NCI-H187 (cell line): ENCODE measurements around the gene SCO2.
"Not testable (repeated sequence)": the region's sequence is repeated elsewhere in the genome, so short reads cannot be mapped to it uniquely, and the experiment has no call there.

ENCODE experiments used
- DNase-seq, 2 experiments: peaks; one replicate each; lab custom pipeline; 2025; lab: John Stamatoyannopoulos, UW

SCO2 gene

GRCh38 chr22:50520184-50520583, 5.2 kb downstream of the SCO2 start:
- not testable (repeated sequence) for DNase-seq

- no peak for DNase-seq
Measured at GRCh38 chr22:50519151-50519550, 6.2 kb downstream of the SCO2 start.

DNA sequence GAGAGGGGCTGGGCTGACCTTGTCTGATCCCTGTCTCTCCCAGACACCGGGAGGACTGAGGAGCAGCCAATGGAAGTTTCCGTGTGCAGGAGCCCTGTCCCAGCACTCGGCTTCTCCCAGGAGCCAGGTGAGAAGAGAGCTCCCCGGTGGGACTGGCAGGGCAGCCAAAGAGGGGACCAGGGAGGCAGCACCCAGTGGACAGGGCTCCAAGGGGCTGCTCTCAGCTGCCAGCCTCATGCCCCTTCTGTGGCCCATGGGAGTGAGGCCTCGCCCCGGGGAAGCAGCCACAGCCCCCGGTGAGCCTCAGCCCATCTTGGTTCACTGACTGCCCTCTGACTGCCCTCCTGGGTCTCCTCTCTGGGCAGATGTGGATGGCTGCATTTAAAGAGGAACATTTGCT, 6.8 kb downstream of the SCO2 start:
- no peak for DNase-seq

DNA sequence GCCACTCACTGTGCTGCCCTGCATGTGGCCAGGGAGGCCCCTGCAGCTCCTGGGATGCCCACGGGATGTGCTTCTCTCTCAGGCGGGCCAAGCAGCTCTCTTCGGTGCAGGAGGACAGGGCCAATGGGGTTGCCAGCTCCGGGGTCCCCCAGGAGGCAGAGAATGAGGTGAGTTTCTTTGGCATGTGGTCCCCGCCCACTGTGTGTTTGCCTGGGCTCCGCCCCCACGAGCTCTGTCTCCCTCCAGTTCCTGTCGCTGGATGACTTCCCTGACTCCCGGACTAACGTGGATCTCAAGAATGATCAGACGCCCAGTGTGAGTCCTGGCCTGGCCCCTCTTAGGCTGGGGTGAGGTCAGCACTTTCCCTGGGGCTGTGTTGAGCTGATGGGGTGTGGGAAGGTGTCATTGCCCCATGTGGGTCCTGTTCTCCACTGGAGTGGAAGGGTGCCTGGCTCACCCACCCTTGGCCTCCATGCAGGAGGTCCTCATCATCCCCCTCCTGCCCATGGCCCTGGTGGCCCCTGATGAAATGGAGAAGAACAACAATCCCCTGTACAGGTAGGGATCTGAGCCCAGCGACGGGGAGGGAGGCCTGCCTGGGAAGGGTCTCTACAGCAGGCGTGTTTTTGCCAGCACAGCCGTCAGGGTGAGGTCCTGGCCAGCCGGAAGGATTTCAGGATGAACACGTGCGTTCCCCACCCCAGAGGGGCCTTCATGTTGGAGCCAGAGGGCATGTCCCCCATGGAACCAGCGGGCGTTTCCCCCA, 7.7 kb downstream of the SCO2 start:
- DNase-seq = no peak

- DNase-seq = no peak
Measured at GRCh38 chr22:50516891-50517290, 8.5 kb downstream of the SCO2 start.

DNA sequence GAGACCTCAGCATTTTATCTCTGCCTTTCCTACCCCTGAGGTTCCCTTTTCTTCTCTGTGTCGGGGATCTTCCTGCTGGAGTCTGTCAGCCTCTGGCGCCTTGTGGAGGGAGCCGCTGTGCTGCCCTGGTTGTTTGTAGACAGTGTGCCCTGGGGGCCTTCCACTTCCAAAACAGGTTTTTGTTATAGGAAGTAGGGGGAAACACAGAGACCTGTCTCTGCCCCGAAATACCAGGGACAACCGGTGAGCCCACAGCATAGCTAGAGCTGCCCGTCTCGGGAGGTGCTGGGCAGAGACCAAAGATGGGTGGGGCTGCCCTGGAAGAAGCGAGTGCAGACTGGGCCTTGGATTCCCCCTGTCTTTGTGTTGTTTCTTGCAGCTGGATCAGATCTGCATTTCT, 9.3 kb downstream of the SCO2 start:
- no peak for DNase-seq

GRCh38 chr22:50513175-50513574, 12.2 kb downstream of the SCO2 start:
- DNase-seq = no peak

- DNase-seq = no peak
Measured at GRCh38 chr22:50508897-50509296, 16.5 kb downstream of the SCO2 start.

GRCh38 chr22:50507991-50508884, 17.2 kb downstream of the SCO2 start, which contains the start of gene NCAPH2:
TSS of gene NCAPH2 (plus strand) at chr22:50508224. CDS start at chr22:50508338, 114 bp downstream.
- DNase-seq = peak; percentile 22 to 50

- peak in 1 of 2 experiments; percentile 36 for DNase-seq
Measured at GRCh38 chr22:50507421-50507990, 17.9 kb downstream of the SCO2 start, which contains the start of gene LMF2. TSS of gene LMF2 (minus strand) at chr22:50507702. CDS start at chr22:50507675, 27 bp downstream.

GRCh38 chr22:50506611-50507420, 18.6 kb downstream of the SCO2 start:
- DNase-seq = no peak

- DNase-seq = no peak
Measured at GRCh38 chr22:50505776-50506610, 19.4 kb downstream of the SCO2 start.

GRCh38 chr22:50505276-50505775, 20.1 kb downstream of the SCO2 start:
- DNase-seq = no peak

GRCh38 chr22:50504369-50505211, 20.8 kb downstream of the SCO2 start:
- DNase-seq = no peak

GRCh38 chr22:50503475-50504145, 21.8 kb downstream of the SCO2 start:
- DNase-seq = no peak

- no peak for DNase-seq
Measured at GRCh38 chr22:50502628-50503474, 22.5 kb downstream of the SCO2 start.

- no peak for DNase-seq
Measured at GRCh38 chr22:50502096-50502495, 23.3 kb downstream of the SCO2 start.

DNA sequence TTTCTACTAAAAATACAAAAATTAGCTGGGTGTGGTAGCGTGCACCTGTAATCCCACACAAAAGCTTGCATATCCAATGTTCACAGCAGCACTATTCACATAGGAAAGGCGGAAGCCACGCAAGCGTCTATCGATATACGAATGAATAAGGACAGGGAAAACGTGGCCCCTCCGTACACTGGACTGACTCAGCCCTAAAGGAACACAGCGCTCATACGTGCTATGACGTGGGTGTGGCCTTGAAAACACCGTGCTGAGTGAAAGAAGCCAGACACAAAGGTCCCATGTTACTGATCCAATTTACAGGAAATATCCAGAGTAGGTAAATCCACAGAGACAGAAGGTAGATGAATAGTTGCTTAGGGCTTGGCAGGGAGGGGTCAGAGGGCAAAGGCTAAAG, 24.9 kb downstream of the SCO2 start:
- no peak for DNase-seq
